Kidney (tissue), 14 donors: ENCODE data around the gene NTF3. TPM values are rescaled to one million over a fixed set of nuclear protein-coding genes. Genes with fewer than 3 reads are reported as not detected.
A peak's percentile ranks its signal among the peaks of the same experiment; 100 is the strongest.

Source experiments
- DNase-seq, 5 donors: peaks; one replicate each; pipeline ENCODE4 v3.0.0-alpha.2; 2013 to 2020
- FAIRE-seq: peaks from 2 replicates; lab custom pipeline; 2012; peaks lifted over from hg19 to GRCh38; lab: Jason Lieb, UNC
- H3K27ac ChIP-seq, 2 donors: one replicate each; pipeline ENCODE4 v1.7.0; 2013; ENCODE audit warnings: low read depth in 2 of 2, low read length in 2 of 2, inconsistent platforms in 1 of 2
- H3K27me3 ChIP-seq: one replicate; pipeline ENCODE4 v1.7.1; 2013; ENCODE audit warnings: low read length, inconsistent platforms; ENCODE audit not compliant: control insufficient read depth, insufficient read depth
- H3K36me3 ChIP-seq, 3 donors: one replicate each; pipeline versions ENCODE4 v1.7.0 to v1.7.1; 2013; ENCODE audit warnings: low read length in 3 of 3, control low read depth in 1 of 3, inconsistent platforms in 1 of 3; ENCODE audit not compliant: insufficient read depth in 3 of 3, control insufficient read depth in 2 of 3
- H3K4me1 ChIP-seq, 3 donors: one replicate each; pipeline versions ENCODE4 v1.7.0 to v1.7.1; 2013; ENCODE audit warnings: low read length in 3 of 3, inconsistent platforms in 1 of 3, low read depth in 1 of 3; ENCODE audit not compliant: control insufficient read depth in 2 of 3, insufficient read depth in 2 of 3
- H3K4me3 ChIP-seq, 3 donors: one replicate each; pipeline versions ENCODE4 v1.7.0 to v1.8.1; 2013; ENCODE audit warnings: low read length in 3 of 3, control low read depth in 1 of 3, inconsistent platforms in 1 of 3
- H3K9ac ChIP-seq, 3 donors: one replicate each; pipeline versions ENCODE4 v1.7.0 to v1.7.1; 2013; ENCODE audit warnings: low read length in 3 of 3, control low read depth in 1 of 3, inconsistent platforms in 1 of 3
- H3K9me3 ChIP-seq, 3 donors: one replicate each; pipeline versions ENCODE4 v1.7.0 to v1.7.1; 2013; ENCODE audit warnings: low read length in 3 of 3, control low read depth in 1 of 3, inconsistent platforms in 1 of 3; ENCODE audit not compliant: control insufficient read depth in 2 of 3, insufficient read depth in 1 of 3
- CTCF ChIP-seq: IDR thresholded peaks from 3 replicates; pipeline ENCODE4 v1.5.1; 2012; ENCODE audit warnings: mild to moderate bottlenecking, moderate library complexity, borderline replicate concordance; ENCODE audit not compliant: insufficient read depth; ENCODE audit errors: extremely low read depth
- intact Hi-C: fragments of 100-400 bp; cut with DNase I; formaldehyde crosslinking; loops from one replicate; pipeline ENCODE4 v1.11.1; 2022
- polyA plus RNA-seq: library from polyadenylated mRNA; stranded (reverse); fragments of 350-450 nt; fragmentation: Illumina TruSeq; extraction: RNeasy Lipid Tissue Mini Kit (QIAGEN cat#74804); gene quantifications from one replicate; pipeline ENCODE4 v1.2.3, GENCODE V29; 2014; ENCODE audit warnings: low read depth, low replicate concordance; ENCODE audit not compliant: insufficient read depth
- total RNA-seq: library from RNA; stranded (reverse); fragmentation: NEBNext Ultra II Directional; extraction: Animal tissue kit (Norgen Biotek cat#: 25700); gene quantifications from one replicate; pipeline ENCODE4 v1.2.1, GENCODE V29; 2021
- donor health status: control.
- donor health status: control.
- donor health status: control.
- donor health status: control.
- donor health status: control.
- donor health status: DM: yes; HTN: yes; CAD: no.
- donor health status: Normal renal cell carcinoma (clear cell type).

The NTF3 gene
- total and polyA plus RNA-seq, 2 donors from 2014 or later: 2.9 to 3.5 TPM

GRCh38 chr12:5409619-5410018, 22.3 kb upstream of the NTF3 start:
- no peak overlapping the region for H3K9ac ChIP-seq
- no peaks in the 10 kb centered on the region for H3K36me3 ChIP-seq
- H3K9me3 ChIP-seq: peaks cover 0 to 2% (median 0%) of the 10 kb centered on the region in 3 donors
- H3K4me1 ChIP-seq: no peaks in the 10 kb centered on the region
- H3K27ac ChIP-seq: no peak overlapping the region
- no peak for TF ChIP-seq CTCF
- no peaks in the 10 kb centered on the region for H3K27me3 ChIP-seq
- DNase-seq (no peak), FAIRE-seq (no peak)
- intact Hi-C loops: no loop called here
- no peak overlapping the region for H3K4me3 ChIP-seq

- peaks cover 0 to 1% (median 0%) of the 10 kb centered on the region in 3 donors for H3K9me3 ChIP-seq
- intact Hi-C loops: no loop called here
- peak; percentile 30 for FAIRE-seq
- H3K36me3 ChIP-seq: no peaks in the 10 kb centered on the region
- no peak overlapping the region for H3K27ac ChIP-seq
- DNase-seq: no peak
- no peak for TF ChIP-seq CTCF
- H3K4me1 ChIP-seq: no peaks in the 10 kb centered on the region
- H3K9ac ChIP-seq: no peak overlapping the region
- H3K4me3 ChIP-seq: no peak overlapping the region
- no peaks in the 10 kb centered on the region for H3K27me3 ChIP-seq
Observed at GRCh38 chr12:5416571-5416970, 15.3 kb upstream of the NTF3 start.

GRCh38 chr12:5417500-5417899, 14.4 kb upstream of the NTF3 start:
- DNase-seq (no peak), FAIRE-seq (no peak)
- Histone ChIP-seq H3K27ac (no peak overlapping the region), H3K4me1 (no peaks in the 10 kb centered on the region), H3K9ac (no peak overlapping the region), H3K9me3 (no peaks in the 10 kb centered on the region), H3K27me3 (no peaks in the 10 kb centered on the region), H3K4me3 (no peak overlapping the region), H3K36me3 (no peaks in the 10 kb centered on the region)
- intact Hi-C loops: no loop called here
- TF ChIP-seq CTCF: no peak
